Endodermal cell (in vitro differentiated cells): ENCODE measurements around the gene FBRSL1. TPM values are rescaled to one million over a fixed set of nuclear protein-coding genes. Genes with fewer than 3 reads are reported as not detected.

ENCODE experiments used
- DNase-seq: peaks from one replicate; pipeline ENCODE4 v3.0.0-alpha.2; 2017
- H3K27ac ChIP-seq: 2 replicates; pipeline ENCODE4 v1.5.1; 2013; ENCODE audit warnings: mild to moderate bottlenecking, low read depth, low read length, moderate library complexity
- H3K27me3 ChIP-seq: 2 replicates; pipeline ENCODE4 v1.6.1; 2013; ENCODE audit warnings: mild to moderate bottlenecking, low read length, moderate library complexity; ENCODE audit not compliant: insufficient read depth, control insufficient read depth, poor library complexity, severe bottlenecking
- H3K36me3 ChIP-seq: 2 replicates; pipeline ENCODE4 v1.7.0; 2013; ENCODE audit warnings: mild to moderate bottlenecking, low read length, moderate library complexity; ENCODE audit not compliant: control insufficient read depth, insufficient read depth
- H3K4me1 ChIP-seq: one replicate; pipeline ENCODE4 v1.7.0; 2013; ENCODE audit warnings: low read length; ENCODE audit not compliant: control insufficient read depth, insufficient read depth
- H3K4me3 ChIP-seq: 2 replicates; pipeline ENCODE4 v1.5.1; 2013; ENCODE audit warnings: mild to moderate bottlenecking, low read length, moderate library complexity
- H3K9ac ChIP-seq: 2 replicates; pipeline ENCODE4 v1.6.1; 2013; ENCODE audit warnings: mild to moderate bottlenecking, low read length, moderate library complexity; ENCODE audit not compliant: poor library complexity, severe bottlenecking; ENCODE audit errors: extremely low read depth
- H3K9me3 ChIP-seq: 2 replicates; pipeline ENCODE4 v1.6.1; 2013; ENCODE audit warnings: mild to moderate bottlenecking, low read length, moderate library complexity; ENCODE audit not compliant: control insufficient read depth
- H3K27ac Mint-ChIP-seq: 2 replicates; pipeline ENCODE4 v1.8.0; 2020; ENCODE audit warnings: mixed read lengths
- H3K27me3 Mint-ChIP-seq: 2 replicates; pipeline ENCODE4 v1.8.0; 2021; ENCODE audit warnings: mild to moderate bottlenecking, mixed read lengths; ENCODE audit not compliant: insufficient read depth
- H3K36me3 Mint-ChIP-seq: 2 replicates; pipeline ENCODE4 v1.8.0; 2020; ENCODE audit warnings: low read depth, mixed read lengths
- H3K4me1 Mint-ChIP-seq: 2 replicates; pipeline ENCODE4 v1.8.0; 2020; ENCODE audit warnings: mixed read lengths
- H3K4me3 Mint-ChIP-seq: 2 replicates; pipeline ENCODE4 v1.8.0; 2020; ENCODE audit warnings: mild to moderate bottlenecking, moderate library complexity, mixed read lengths
- H3K9me3 Mint-ChIP-seq: 2 replicates; pipeline ENCODE4 v1.8.0; 2020; ENCODE audit warnings: mild to moderate bottlenecking, mixed read lengths
- CTCF ChIP-seq: fragments of 200-600 bp; sonication (generic); conservative IDR thresholded peaks from 2 replicates; pipeline ENCODE4 v1.5.0; 2021; ENCODE audit warnings: antibody characterized with exemption, mild to moderate bottlenecking
- WGBS, 2 experiments: methylation state at CpG; one replicate each; pipeline versions ENCODE4 v1.1.5 to v1.1.7; 2013; ENCODE audit warnings: missing lambda C conversion rate in 2 of 2, mixed read lengths in 1 of 2; ENCODE audit not compliant: insufficient coverage in 1 of 2, insufficient read length in 1 of 2; 5-methylcytosine and 5-hydroxymethylcytosine counted together
- total RNA-seq, 2 donors: library from RNA; stranded (reverse); fragmentation: NEBNext Ultra II Directional in 1 of 2; extraction: Animal tissue kit (Norgen Biotek cat#: 25700) in 1 of 2; gene quantifications; 2 replicates in 1 of 2; 3 replicates in 1 of 2; pipeline ENCODE4 v1.2.1, GENCODE V29; 2021

Gene FBRSL1
- total RNA-seq, 2 donors from 2014 or later: 74.9 to 92.3 TPM

- Mint-ChIP-seq H3K36me3 (no peaks in the 10 kb centered on the region), H3K9me3 (peaks cover 7% of the 10 kb centered on the region), H3K27ac (no peak overlapping the region), H3K27me3 (peaks cover 62% of the 10 kb centered on the region), H3K4me3 (no peak overlapping the region), H3K4me1 (no peaks in the 10 kb centered on the region)
- no peak overlapping the region for H3K9ac ChIP-seq
- no peaks in the 10 kb centered on the region for H3K36me3 ChIP-seq
- H3K27ac ChIP-seq: no peak overlapping the region
- no peak overlapping the region for H3K4me3 ChIP-seq
- 82 to 86% methylated on average over 6 to 22 of the region's 22 CpGs for WGBS, 2 experiments
- no peak for DNase-seq
- H3K27me3 ChIP-seq: no peaks in the 10 kb centered on the region
- no peak for TF ChIP-seq CTCF
- peaks cover 15% of the 10 kb centered on the region for H3K9me3 ChIP-seq
- no peaks in the 10 kb centered on the region for H3K4me1 ChIP-seq
Measured at GRCh38 chr12:132450418-132451171, 39.4 kb upstream of the FBRSL1 start.

- Histone ChIP-seq H3K36me3 (no peaks in the 10 kb centered on the region), H3K4me1 (no peaks in the 10 kb centered on the region), H3K9ac (no peak overlapping the region), H3K9me3 (peaks cover 20% of the 10 kb centered on the region), H3K27ac (no peak overlapping the region), H3K4me3 (no peak overlapping the region), H3K27me3 (no peaks in the 10 kb centered on the region)
- H3K9me3 Mint-ChIP-seq: peaks cover under 1% of the 10 kb centered on the region
- no peak for TF ChIP-seq CTCF
- no peak overlapping the region for H3K27ac Mint-ChIP-seq
- H3K4me1 Mint-ChIP-seq: no peaks in the 10 kb centered on the region
- 80 to 82% methylated on average over 3 to 35 of the region's 35 CpGs for WGBS, 2 experiments
- DNase-seq: no peak
- H3K4me3 Mint-ChIP-seq: no peak overlapping the region
- H3K36me3 Mint-ChIP-seq: no peaks in the 10 kb centered on the region
- H3K27me3 Mint-ChIP-seq: peaks cover 65% of the 10 kb centered on the region
Measured at GRCh38 chr12:132451172-132451835, 38.6 kb upstream of the FBRSL1 start.

- Mint-ChIP-seq H3K27ac (no peak overlapping the region), H3K9me3 (no peaks in the 10 kb centered on the region), H3K4me1 (peaks cover 1% of the 10 kb centered on the region), H3K36me3 (no peaks in the 10 kb centered on the region), H3K4me3 (no peak overlapping the region), H3K27me3 (peaks cover 68% of the 10 kb centered on the region)
- TF ChIP-seq CTCF: no peak
- no peak overlapping the region for H3K27ac ChIP-seq
- H3K27me3 ChIP-seq: no peaks in the 10 kb centered on the region
- H3K4me1 ChIP-seq: no peaks in the 10 kb centered on the region
- WGBS, 2 experiments: 87 to 96% methylated on average over 9 to 10 of the region's 10 CpGs
- DNase-seq: no peak
- H3K36me3 ChIP-seq: no peaks in the 10 kb centered on the region
- peaks cover 20% of the 10 kb centered on the region for H3K9me3 ChIP-seq
- no peak overlapping the region for H3K9ac ChIP-seq
- H3K4me3 ChIP-seq: no peak overlapping the region
Measured at GRCh38 chr12:132451836-132452195, 38.1 kb upstream of the FBRSL1 start.
